ENCODE measurements around the gene OR13C5.

Gene OR13C5

GRCh38 chr9:104589626-104590025 lies 9.6 kb downstream of the OR13C5 start:
- DNase-seq (ENCODE audit: insufficient read length, low spot score) (no peak), FAIRE-seq (no peak)
- TF ChIP-seq POLR2A (IDR thresholded peaks at IDR 0.05; ENCODE audit: low read depth, low read length) (no peak), PAX5 (IDR thresholded peaks at IDR 0.05; ENCODE audit: insufficient read depth, low read length, severe bottlenecking) (no peak), SPI1 (IDR thresholded peaks at IDR 0.05; ENCODE audit: low read depth, low read length) (no peak), TAF1 (IDR thresholded peaks at IDR 0.05; ENCODE audit: low read depth, low read length) (no peak), POLR2AphosphoS5 (IDR thresholded peaks at IDR 0.05; ENCODE audit: low read depth, low read length) (no peak), POU2F2 (IDR thresholded peaks at IDR 0.05; ENCODE audit: low read depth, low read length) (no peak)

- DNase-seq (ENCODE audit: insufficient read length, low spot score), result no peak
- TF ChIP-seq POLR2A (IDR thresholded peaks at IDR 0.05; ENCODE audit: low read depth, low read length), result no peak
- TF ChIP-seq POU2F2 (IDR thresholded peaks at IDR 0.05; ENCODE audit: low read depth, low read length), result no peak
Measured at GRCh38 chr9:104586496-104587180, 12.6 kb downstream of the OR13C5 start.

GRCh38 chr9:104580562-104580961 lies 18.7 kb downstream of the OR13C5 start:
- no peak for FAIRE-seq
- TF ChIP-seq POLR2A (IDR thresholded peaks at IDR 0.05; ENCODE audit: low read depth, low read length), result no peak
- TF ChIP-seq TAF1 (IDR thresholded peaks at IDR 0.05; ENCODE audit: low read depth, low read length), result no peak
- TF ChIP-seq SPI1 (IDR thresholded peaks at IDR 0.05; ENCODE audit: low read depth, low read length), result no peak
- no peak for TF ChIP-seq PAX5 (IDR thresholded peaks at IDR 0.05; ENCODE audit: insufficient read depth, low read length, severe bottlenecking)
- no peak for TF ChIP-seq POLR2AphosphoS5 (IDR thresholded peaks at IDR 0.05; ENCODE audit: low read depth, low read length)
- TF ChIP-seq POU2F2 (IDR thresholded peaks at IDR 0.05; ENCODE audit: low read depth, low read length), result no peak

More at GRCh38 chr9:104586496-104587180, 12.6 kb downstream of the OR13C5 start:
- no peak for FAIRE-seq

GRCh38 chr9:104577263-104577662 lies 21.9 kb downstream of the OR13C5 start:
- TF ChIP-seq POLR2A (IDR thresholded peaks at IDR 0.05; ENCODE audit: low read depth, low read length), result no peak
- TF ChIP-seq PAX5 (IDR thresholded peaks at IDR 0.05; ENCODE audit: insufficient read depth, low read length, severe bottlenecking), result no peak
- no peak for TF ChIP-seq POLR2AphosphoS5 (IDR thresholded peaks at IDR 0.05; ENCODE audit: low read depth, low read length)
- no peak for TF ChIP-seq SPI1 (IDR thresholded peaks at IDR 0.05; ENCODE audit: low read depth, low read length)
- no peak for TF ChIP-seq TAF1 (IDR thresholded peaks at IDR 0.05; ENCODE audit: low read depth, low read length)
- TF ChIP-seq POU2F2 (IDR thresholded peaks at IDR 0.05; ENCODE audit: low read depth, low read length), result no peak
- DNase-seq (ENCODE audit: insufficient read length, low spot score), result no peak
- no peak for FAIRE-seq

More at GRCh38 chr9:104580562-104580961, 18.7 kb downstream of the OR13C5 start:
- DNase-seq (ENCODE audit: insufficient read length, low spot score), result no peak

- no peak for TF ChIP-seq POU2F2 (IDR thresholded peaks at IDR 0.05; ENCODE audit: low read depth, low read length)
- TF ChIP-seq POLR2AphosphoS5 (IDR thresholded peaks at IDR 0.05; ENCODE audit: low read depth, low read length), result no peak
- TF ChIP-seq PAX5 (IDR thresholded peaks at IDR 0.05; ENCODE audit: insufficient read depth, low read length, severe bottlenecking), result no peak
- no peak for TF ChIP-seq SPI1 (IDR thresholded peaks at IDR 0.05; ENCODE audit: low read depth, low read length)
- no peak for TF ChIP-seq TAF1 (IDR thresholded peaks at IDR 0.05; ENCODE audit: low read depth, low read length)
- TF ChIP-seq POLR2A (IDR thresholded peaks at IDR 0.05; ENCODE audit: low read depth, low read length), result no peak
- no peak for DNase-seq (ENCODE audit: insufficient read length, low spot score)
- FAIRE-seq, result no peak
Measured at GRCh38 chr9:104575456-104575855, 23.8 kb downstream of the OR13C5 start.

- FAIRE-seq, result no peak
- no peak for DNase-seq (ENCODE audit: insufficient read length, low spot score)
- TF ChIP-seq TAF1 (IDR thresholded peaks at IDR 0.05; ENCODE audit: low read depth, low read length) (no peak), PAX5 (IDR thresholded peaks at IDR 0.05; ENCODE audit: insufficient read depth, low read length, severe bottlenecking) (no peak), POU2F2 (IDR thresholded peaks at IDR 0.05; ENCODE audit: low read depth, low read length) (no peak), POLR2A (IDR thresholded peaks at IDR 0.05; ENCODE audit: low read depth, low read length) (no peak), POLR2AphosphoS5 (IDR thresholded peaks at IDR 0.05; ENCODE audit: low read depth, low read length) (no peak), SPI1 (IDR thresholded peaks at IDR 0.05; ENCODE audit: low read depth, low read length) (no peak)
Measured at GRCh38 chr9:104572612-104573011, 26.6 kb downstream of the OR13C5 start.

GRCh38 chr9:104568868-104569267 lies 30.3 kb downstream of the OR13C5 start, which contains the start of gene OR13C8:
TSS of gene OR13C8 (plus strand) at chr9:104569168. CDS start at chr9:104569168, 0 bp downstream.
- FAIRE-seq (no peak), DNase-seq (ENCODE audit: insufficient read length, low spot score) (no peak)
- no peak for TF ChIP-seq TAF1 (IDR thresholded peaks at IDR 0.05; ENCODE audit: low read depth, low read length)
- no peak for TF ChIP-seq POU2F2 (IDR thresholded peaks at IDR 0.05; ENCODE audit: low read depth, low read length)
- TF ChIP-seq POLR2A (IDR thresholded peaks at IDR 0.05; ENCODE audit: low read depth, low read length), result no peak
- TF ChIP-seq SPI1 (IDR thresholded peaks at IDR 0.05; ENCODE audit: low read depth, low read length), result no peak
- no peak for TF ChIP-seq POLR2AphosphoS5 (IDR thresholded peaks at IDR 0.05; ENCODE audit: low read depth, low read length)
- TF ChIP-seq PAX5 (IDR thresholded peaks at IDR 0.05; ENCODE audit: insufficient read depth, low read length, severe bottlenecking), result no peak

- no peak for TF ChIP-seq POU2F2 (IDR thresholded peaks at IDR 0.05; ENCODE audit: low read depth, low read length)
- TF ChIP-seq POLR2A (IDR thresholded peaks at IDR 0.05; ENCODE audit: low read depth, low read length), result no peak
- no peak for TF ChIP-seq TAF1 (IDR thresholded peaks at IDR 0.05; ENCODE audit: low read depth, low read length)
- no peak for TF ChIP-seq SPI1 (IDR thresholded peaks at IDR 0.05; ENCODE audit: low read depth, low read length)
- no peak for TF ChIP-seq POLR2AphosphoS5 (IDR thresholded peaks at IDR 0.05; ENCODE audit: low read depth, low read length)
- TF ChIP-seq PAX5 (IDR thresholded peaks at IDR 0.05; ENCODE audit: insufficient read depth, low read length, severe bottlenecking), result no peak
- no peak for DNase-seq (ENCODE audit: insufficient read length, low spot score)
- FAIRE-seq, result no peak
Measured at GRCh38 chr9:104564358-104564757, 34.9 kb downstream of the OR13C5 start.

GRCh38 chr9:104556830-104557634 lies 42.2 kb downstream of the OR13C5 start:
- DNase-seq (ENCODE audit: insufficient read length, low spot score), result no peak
- no peak for FAIRE-seq
- no peak for TF ChIP-seq POU2F2 (IDR thresholded peaks at IDR 0.05; ENCODE audit: low read depth, low read length)
- TF ChIP-seq SPI1 (IDR thresholded peaks at IDR 0.05; ENCODE audit: low read depth, low read length), result no peak
- no peak for TF ChIP-seq TAF1 (IDR thresholded peaks at IDR 0.05; ENCODE audit: low read depth, low read length)
- TF ChIP-seq POLR2A (IDR thresholded peaks at IDR 0.05; ENCODE audit: low read depth, low read length), result no peak
- no peak for TF ChIP-seq PAX5 (IDR thresholded peaks at IDR 0.05; ENCODE audit: insufficient read depth, low read length, severe bottlenecking)
- no peak for TF ChIP-seq POLR2AphosphoS5 (IDR thresholded peaks at IDR 0.05; ENCODE audit: low read depth, low read length)
